ENCODE results near the gene EVC.

The EVC gene

GRCh38 chr4:5710961-5711478 lies at the start of gene EVC:
Gene EVC (plus strand): TSS chr4:5711201. CDS start chr4:5711381, 180 bp downstream.
- DNase-seq (ENCODE audit: low spot score): peak; percentile 96

- no peak for DNase-seq (ENCODE audit: low spot score)
Observed at GRCh38 chr4:5661237-5661636, 49.8 kb upstream of the EVC start.

GRCh38 chr4:5662555-5662954 lies 48.4 kb upstream of the EVC start:
- no peak for DNase-seq (ENCODE audit: low spot score)

- DNase-seq (ENCODE audit: low spot score): no peak
Observed at GRCh38 chr4:5664778-5665177, 46.2 kb upstream of the EVC start.

- no peak for DNase-seq (ENCODE audit: low spot score)
Observed at GRCh38 chr4:5666741-5667140, 44.3 kb upstream of the EVC start.

GRCh38 chr4:5676763-5677162 lies 34.2 kb upstream of the EVC start:
- no peak for DNase-seq (ENCODE audit: low spot score)

GRCh38 chr4:5678977-5679376 lies 32.0 kb upstream of the EVC start:
- DNase-seq (ENCODE audit: low spot score): no peak

- no peak for DNase-seq (ENCODE audit: low spot score)
Observed at GRCh38 chr4:5683566-5683965, 27.4 kb upstream of the EVC start.

GRCh38 chr4:5685296-5685695 lies 25.7 kb upstream of the EVC start:
- no peak for DNase-seq (ENCODE audit: low spot score)

GRCh38 chr4:5686338-5686737 lies 24.7 kb upstream of the EVC start:
- DNase-seq (ENCODE audit: low spot score): no peak

- DNase-seq (ENCODE audit: low spot score): no peak
Observed at GRCh38 chr4:5689065-5689464, 21.9 kb upstream of the EVC start.

- DNase-seq (ENCODE audit: low spot score): no peak
Observed at GRCh38 chr4:5691491-5692132, 19.4 kb upstream of the EVC start.

GRCh38 chr4:5693871-5694270 lies 17.1 kb upstream of the EVC start:
- DNase-seq (ENCODE audit: low spot score): no peak

GRCh38 chr4:5696341-5696740 lies 14.7 kb upstream of the EVC start:
- no peak for DNase-seq (ENCODE audit: low spot score)

- DNase-seq (ENCODE audit: low spot score): no peak
Observed at GRCh38 chr4:5700459-5700858, 10.5 kb upstream of the EVC start.

- no peak for DNase-seq (ENCODE audit: low spot score)
Observed at GRCh38 chr4:5701971-5702370, 9.0 kb upstream of the EVC start.

- no peak for DNase-seq (ENCODE audit: low spot score)
Observed at GRCh38 chr4:5703831-5704230, 7.2 kb upstream of the EVC start.

- DNase-seq (ENCODE audit: low spot score): no peak
Observed at GRCh38 chr4:5704276-5704675, 6.7 kb upstream of the EVC start.

- DNase-seq (ENCODE audit: low spot score): no peak
Observed at GRCh38 chr4:5705647-5706320, 5.2 kb upstream of the EVC start.

GRCh38 chr4:5706486-5707290 lies 4.3 kb upstream of the EVC start:
- DNase-seq (ENCODE audit: low spot score): no peak

- DNase-seq (ENCODE audit: low spot score): no peak
Observed at GRCh38 chr4:5707366-5707765, 3.6 kb upstream of the EVC start.

GRCh38 chr4:5707778-5708448 lies 3.1 kb upstream of the EVC start:
- peak; percentile 27 for DNase-seq (ENCODE audit: low spot score)
